ENCODE data around the gene FTO. TPM values are rescaled to one million over a fixed set of nuclear protein-coding genes. Genes with fewer than 3 reads are reported as not detected.

The FTO gene
- polyA plus RNA-seq, 2 of the 4 experiments (the other 2 are of a cell fraction) = 48.7 to 101 TPM

DNA sequence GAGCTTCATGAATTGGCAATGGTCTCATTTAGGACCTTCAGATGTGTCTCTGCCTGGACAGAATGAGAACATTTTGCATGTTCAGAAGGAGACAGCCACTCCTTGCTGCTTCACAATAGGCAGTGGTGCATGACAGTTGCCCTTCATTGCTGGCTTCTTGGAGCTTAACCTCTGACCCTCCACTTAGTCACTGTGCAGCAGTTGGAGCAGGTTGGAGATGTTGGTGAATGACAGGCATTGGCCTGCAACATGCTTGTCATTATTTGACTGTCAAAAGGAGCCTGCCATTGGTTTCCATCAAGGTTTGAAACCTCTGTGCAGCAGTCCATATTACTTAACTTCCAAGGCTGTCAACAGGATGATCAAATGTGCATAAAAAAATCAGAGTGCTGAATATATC, 22.7 kb downstream of the FTO start:
- H3K4me3 ChIP-seq = no peak overlapping the region

GRCh38 chr16:53730693-53731092, 26.7 kb downstream of the FTO start:
- DNase-seq (ENCODE audit: low read depth in 1 of 2, low spot score in 1 of 2) (no peak), ATAC-seq (no peak), FAIRE-seq (no peak)
- Histone ChIP-seq H3K4me1 (peaks cover 50% of the 10 kb centered on the region), H3K27ac (peak overlapping the region in 1 of 2 experiments; percentile 42; a peak in 3 of 6 replicates), H3K4me2 (no peak overlapping the region), H3K4me3 (no peak overlapping the region), H3K9me3 (no peaks in the 10 kb centered on the region)
- no peak for TF ChIP-seq NFE2L2 (conservative IDR thresholded peaks at IDR 0.05; ENCODE audit: low read length)
- WGBS (ENCODE audit: missing lambda C conversion rate) = 97% methylated on average over 3 of the region's 3 CpGs
- CTCF ChIA-PET = no interaction called here
- POLR2A ChIA-PET = no interaction called here

More for the DNA sequence above, 22.7 kb downstream of the FTO start:
- FAIRE-seq (no peak), ATAC-seq (0 out of 6 replicates have a peak, but pooled peaks of 1 of the 2 experiments have one; percentile 30), DNase-seq (ENCODE audit: low read depth in 1 of 2, low spot score in 1 of 2) (peak in 1 of 2 experiments; percentile 5)
- CTCF ChIA-PET = no interaction called here
- Histone ChIP-seq H3K4me1 (peaks cover 27% of the 10 kb centered on the region), H3K9me3 (no peaks in the 10 kb centered on the region), H3K27ac (no peak overlapping the region), H3K4me2 (0 out of 3 replicates have a peak overlapping the region, but pooled peaks have one; percentile 10)
- TF ChIP-seq ESRRA (IDR thresholded peaks at IDR 0.05; ENCODE audit: borderline replicate concordance, low read length) (no peak), RAD21 (conservative IDR thresholded peaks at IDR 0.05 in 1 of 2, IDR thresholded peaks at IDR 0.05 in 1 of 2) (no peak), HOXB5 (CRISPR knock-in tag; IDR thresholded peaks at IDR 0.05) (no peak), ATOH8 (CRISPR knock-in tag; IDR thresholded peaks at IDR 0.05; ENCODE audit: low read depth) (no peak), HEYL (CRISPR knock-in tag; IDR thresholded peaks at IDR 0.05) (no peak)
- POLR2A ChIA-PET = no interaction called here

DNA sequence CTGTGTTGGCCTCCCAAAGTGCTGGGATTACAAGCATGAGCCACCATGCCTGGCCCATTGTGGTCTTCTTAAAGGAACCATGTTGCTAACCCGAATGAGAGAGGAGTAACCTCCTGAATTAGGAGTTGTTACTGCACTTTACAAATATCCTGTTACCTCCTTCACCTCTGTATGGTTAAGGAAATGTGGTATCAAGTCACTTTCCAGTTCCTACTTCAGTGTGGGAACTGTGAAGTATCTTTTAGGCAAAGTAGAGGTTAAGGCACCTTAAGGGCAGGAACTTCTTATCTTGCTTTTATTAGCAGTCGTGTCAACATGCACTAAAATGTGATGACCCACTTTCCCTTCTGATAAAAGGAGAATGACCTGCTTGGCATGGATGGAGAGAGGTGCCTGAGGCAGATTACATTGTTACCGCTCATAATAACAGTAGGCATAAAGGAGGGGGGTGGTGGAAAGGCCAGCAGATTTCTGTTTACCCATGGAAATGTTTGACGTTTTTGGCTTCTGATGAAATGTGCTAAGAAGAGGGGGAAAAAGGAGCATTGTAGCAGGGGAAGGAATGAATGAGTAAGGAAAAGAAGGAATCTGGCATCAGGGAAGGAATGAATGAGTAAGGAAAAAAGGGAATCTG, 28.5 kb downstream of the FTO start:
- peaks cover 36% of the 10 kb centered on the region for H3K4me1 ChIP-seq
- ChIA-PET POLR2A (no interaction called here), CTCF (interaction anchor here (0.6 to 1.3 kb wide), 4 partner anchors 11 to 1199 kb away, joined by 3 to 5 read pairs (median 4); no protein-coding TSS in a partner anchor)
- H3K27ac ChIP-seq = peak overlapping the region; percentile 75 to 80
- FAIRE-seq (peak; percentile 88), ATAC-seq (peak; percentile 93 to 96), DNase-seq (ENCODE audit: low read depth in 1 of 2, low spot score in 1 of 2) (peak; percentile 27 to 93)
- no peaks in the 10 kb centered on the region for H3K9me3 ChIP-seq
- 8% methylated on average over 4 of the region's 4 CpGs for WGBS (ENCODE audit: missing lambda C conversion rate)
- no peak overlapping the region for H3K4me3 ChIP-seq
- peak overlapping the region; percentile 63 for H3K4me2 ChIP-seq
- TF ChIP-seq ZSCAN20 (CRISPR knock-in tag; IDR thresholded peaks at IDR 0.05) = no peak
- peak; percentile 80 to 91; a peak in 4 of 5 replicates for TF ChIP-seq JUN (IDR thresholded peaks at IDR 0.05)
- TF ChIP-seq SMC3 (IDR thresholded peaks at IDR 0.05) = peak; percentile 39; the same call in 2 of the 3 replicates
- TF ChIP-seq FOSL2 (IDR thresholded peaks at IDR 0.05) = no peak
- peak; percentile 77 for TF ChIP-seq FOSL2 (CRISPR knock-in tag; IDR thresholded peaks at IDR 0.05)
- TF ChIP-seq, protein P1, sequence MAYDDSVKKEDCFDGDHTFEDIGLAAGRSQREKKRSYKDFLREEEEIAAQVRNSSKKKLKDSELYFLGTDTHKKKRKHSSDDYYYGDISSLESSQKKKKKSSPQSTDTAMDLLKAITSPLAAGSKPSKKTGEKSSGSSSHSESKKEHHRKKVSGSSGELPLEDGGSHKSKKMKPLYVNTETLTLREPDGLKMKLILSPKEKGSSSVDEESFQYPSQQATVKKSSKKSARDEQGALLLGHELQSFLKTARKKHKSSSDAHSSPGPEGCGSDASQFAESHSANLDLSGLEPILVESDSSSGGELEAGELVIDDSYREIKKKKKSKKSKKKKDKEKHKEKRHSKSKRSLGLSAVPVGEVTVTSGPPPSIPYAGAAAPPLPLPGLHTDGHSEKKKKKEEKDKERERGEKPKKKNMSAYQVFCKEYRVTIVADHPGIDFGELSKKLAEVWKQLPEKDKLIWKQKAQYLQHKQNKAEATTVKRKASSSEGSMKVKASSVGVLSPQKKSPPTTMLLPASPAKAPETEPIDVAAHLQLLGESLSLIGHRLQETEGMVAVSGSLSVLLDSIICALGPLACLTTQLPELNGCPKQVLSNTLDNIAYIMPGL (CRISPR knock-in tag; IDR thresholded peaks at IDR 0.05; ENCODE audit: borderline replicate concordance) = no peak
- no peak for TF ChIP-seq TP53 (CRISPR knock-in tag; IDR thresholded peaks at IDR 0.05)
- TF ChIP-seq KDM1A (IDR thresholded peaks at IDR 0.05; ENCODE audit: low read depth) = no peak
- TF ChIP-seq MAFK (IDR thresholded peaks at IDR 0.05; ENCODE audit: partially characterized antibody) = peak; percentile 71
- TF ChIP-seq NFE2L2 (conservative IDR thresholded peaks at IDR 0.05; ENCODE audit: low read length) = no peak
- no peak for TF ChIP-seq CBX2 (IDR thresholded peaks at IDR 0.05; ENCODE audit: borderline replicate concordance, low read depth)
- no peak for TF ChIP-seq RCOR1 (IDR thresholded peaks at IDR 0.05; ENCODE audit: low read depth, low read length)
- TF ChIP-seq MYC (IDR thresholded peaks at IDR 0.05; ENCODE audit: borderline replicate concordance, low read length) = no peak
- TF ChIP-seq HEYL (CRISPR knock-in tag; IDR thresholded peaks at IDR 0.05) = no peak
- peak; percentile 39 to 73; a peak in 3 of 4 replicates for TF ChIP-seq CEBPB (IDR thresholded peaks at IDR 0.05)
- TF ChIP-seq, protein P2, sequence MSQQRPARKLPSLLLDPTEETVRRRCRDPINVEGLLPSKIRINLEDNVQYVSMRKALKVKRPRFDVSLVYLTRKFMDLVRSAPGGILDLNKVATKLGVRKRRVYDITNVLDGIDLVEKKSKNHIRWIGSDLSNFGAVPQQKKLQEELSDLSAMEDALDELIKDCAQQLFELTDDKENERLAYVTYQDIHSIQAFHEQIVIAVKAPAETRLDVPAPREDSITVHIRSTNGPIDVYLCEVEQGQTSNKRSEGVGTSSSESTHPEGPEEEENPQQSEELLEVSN (IDR thresholded peaks at IDR 0.05; ENCODE audit: borderline replicate concordance, low read depth) = no peak
- TF ChIP-seq, protein P3, sequence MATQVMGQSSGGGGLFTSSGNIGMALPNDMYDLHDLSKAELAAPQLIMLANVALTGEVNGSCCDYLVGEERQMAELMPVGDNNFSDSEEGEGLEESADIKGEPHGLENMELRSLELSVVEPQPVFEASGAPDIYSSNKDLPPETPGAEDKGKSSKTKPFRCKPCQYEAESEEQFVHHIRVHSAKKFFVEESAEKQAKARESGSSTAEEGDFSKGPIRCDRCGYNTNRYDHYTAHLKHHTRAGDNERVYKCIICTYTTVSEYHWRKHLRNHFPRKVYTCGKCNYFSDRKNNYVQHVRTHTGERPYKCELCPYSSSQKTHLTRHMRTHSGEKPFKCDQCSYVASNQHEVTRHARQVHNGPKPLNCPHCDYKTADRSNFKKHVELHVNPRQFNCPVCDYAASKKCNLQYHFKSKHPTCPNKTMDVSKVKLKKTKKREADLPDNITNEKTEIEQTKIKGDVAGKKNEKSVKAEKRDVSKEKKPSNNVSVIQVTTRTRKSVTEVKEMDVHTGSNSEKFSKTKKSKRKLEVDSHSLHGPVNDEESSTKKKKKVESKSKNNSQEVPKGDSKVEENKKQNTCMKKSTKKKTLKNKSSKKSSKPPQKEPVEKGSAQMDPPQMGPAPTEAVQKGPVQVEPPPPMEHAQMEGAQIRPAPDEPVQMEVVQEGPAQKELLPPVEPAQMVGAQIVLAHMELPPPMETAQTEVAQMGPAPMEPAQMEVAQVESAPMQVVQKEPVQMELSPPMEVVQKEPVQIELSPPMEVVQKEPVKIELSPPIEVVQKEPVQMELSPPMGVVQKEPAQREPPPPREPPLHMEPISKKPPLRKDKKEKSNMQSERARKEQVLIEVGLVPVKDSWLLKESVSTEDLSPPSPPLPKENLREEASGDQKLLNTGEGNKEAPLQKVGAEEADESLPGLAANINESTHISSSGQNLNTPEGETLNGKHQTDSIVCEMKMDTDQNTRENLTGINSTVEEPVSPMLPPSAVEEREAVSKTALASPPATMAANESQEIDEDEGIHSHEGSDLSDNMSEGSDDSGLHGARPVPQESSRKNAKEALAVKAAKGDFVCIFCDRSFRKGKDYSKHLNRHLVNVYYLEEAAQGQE (IDR thresholded peaks at IDR 0.05) = no peak
- no peak for TF ChIP-seq CBX8 (IDR thresholded peaks at IDR 0.05)
- no peak for TF ChIP-seq RARB (CRISPR knock-in tag; IDR thresholded peaks at IDR 0.05)
- TF ChIP-seq EP300 (IDR thresholded peaks at IDR 0.05) = peak; percentile 84 to 89; a peak in 4 of 5 replicates
- TF ChIP-seq, protein P4, sequence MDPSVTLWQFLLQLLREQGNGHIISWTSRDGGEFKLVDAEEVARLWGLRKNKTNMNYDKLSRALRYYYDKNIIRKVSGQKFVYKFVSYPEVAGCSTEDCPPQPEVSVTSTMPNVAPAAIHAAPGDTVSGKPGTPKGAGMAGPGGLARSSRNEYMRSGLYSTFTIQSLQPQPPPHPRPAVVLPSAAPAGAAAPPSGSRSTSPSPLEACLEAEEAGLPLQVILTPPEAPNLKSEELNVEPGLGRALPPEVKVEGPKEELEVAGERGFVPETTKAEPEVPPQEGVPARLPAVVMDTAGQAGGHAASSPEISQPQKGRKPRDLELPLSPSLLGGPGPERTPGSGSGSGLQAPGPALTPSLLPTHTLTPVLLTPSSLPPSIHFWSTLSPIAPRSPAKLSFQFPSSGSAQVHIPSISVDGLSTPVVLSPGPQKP (IDR thresholded peaks at IDR 0.05; ENCODE audit: low read depth, low read length) = no peak

Data from A549 (cell line).